ENCODE data around the gene STAP2. TPM values are rescaled to one million over a fixed set of nuclear protein-coding genes. Genes with fewer than 3 reads are reported as not detected.

The STAP2 gene
- total and polyA plus RNA-seq, 2 donors (not counting 3 experiments of a cell fraction or from before 2014, with no cell fraction given) = 12.2 to 21.7 TPM

GRCh38 chr19:4386041-4386782 lies 47.6 kb upstream of the STAP2 start:
- Histone ChIP-seq H4K20me1 (replicated peaks; ENCODE audit: control insufficient read depth, extremely low read depth, insufficient read depth, low read length) (no peaks in the 10 kb centered on the region), H3K4me3 (replicated peaks in 1 of 3; ENCODE audit: insufficient read depth in 1 of 3, low read depth in 1 of 3, low read length in 3 of 3) (no peak overlapping the region), H3K79me2 (ENCODE audit: control insufficient read depth, insufficient read depth, low read length) (peaks cover 83% of the 10 kb centered on the region), H3K4me2 (ENCODE audit: insufficient read depth, low read length) (no peak overlapping the region), H3K9ac (replicated peaks; ENCODE audit: extremely low read depth, insufficient read depth, low read length) (no peak overlapping the region), H3K4me1 (ENCODE audit: control insufficient read depth, extremely low read depth, insufficient read depth, low read length) (peaks cover 37% of the 10 kb centered on the region), H3K27me3 (ENCODE audit: control insufficient read depth in 2 of 2, insufficient read depth in 2 of 2, low read length in 2 of 2) (no peaks in the 10 kb centered on the region), H3K36me3 (ENCODE audit: control insufficient read depth in 2 of 2, extremely low read depth in 1 of 2, insufficient read depth in 2 of 2, low read length in 2 of 2) (peaks cover 3 to 19% of the 10 kb centered on the region in 2 experiments), H3K9me3 (replicated peaks; ENCODE audit: control insufficient read depth, insufficient read depth, low read length) (no peaks in the 10 kb centered on the region), H2AFZ (ENCODE audit: low read depth, low read length) (no peak overlapping the region), H3K9me1 (replicated peaks; ENCODE audit: control insufficient read depth, extremely low read depth, insufficient read depth, low read length) (no peaks in the 10 kb centered on the region), H3K27ac (ENCODE audit: insufficient read depth, low read depth, low read length) (peak overlapping the region; percentile 15)
- no TSS peak for BruUV-seq (replicated peaks)
- dilution Hi-C loops (cut with MboI; ENCODE audit: extremely low pct_ligation_motif_present, low sequenced_read_pairs) = no loop called here
- DNase-seq (ENCODE audit: low read depth, low spot score) = no peak
- no peak for TF ChIP-seq POLR2A (IDR thresholded peaks at IDR 0.05; ENCODE audit: low read depth, low read length)
- no peak for TF ChIP-seq FOS (IDR thresholded peaks at IDR 0.05; ENCODE audit: borderline replicate concordance, insufficient read depth, low read length)
- no peak for TF ChIP-seq GATA2 (IDR thresholded peaks at IDR 0.05; ENCODE audit: insufficient read depth, insufficient read length, low read depth, low read length)
- no peak for TF ChIP-seq MAX (IDR thresholded peaks at IDR 0.05; ENCODE audit: insufficient read depth, insufficient read length)
- TF ChIP-seq POLR2AphosphoS5 (IDR thresholded peaks at IDR 0.05; ENCODE audit: insufficient read depth, low read depth, low read length) = no peak
- TF ChIP-seq JUN (IDR thresholded peaks at IDR 0.05; ENCODE audit: borderline replicate concordance, insufficient read depth, insufficient read length, low read depth) = no peak
- TF ChIP-seq MYC (IDR thresholded peaks at IDR 0.05; ENCODE audit: low read depth, low read length) = no peak
- TF ChIP-seq EZH2 (IDR thresholded peaks at IDR 0.05; ENCODE audit: borderline replicate concordance, low read depth, low read length, severe bottlenecking) = no peak
- TF ChIP-seq, protein P1, sequence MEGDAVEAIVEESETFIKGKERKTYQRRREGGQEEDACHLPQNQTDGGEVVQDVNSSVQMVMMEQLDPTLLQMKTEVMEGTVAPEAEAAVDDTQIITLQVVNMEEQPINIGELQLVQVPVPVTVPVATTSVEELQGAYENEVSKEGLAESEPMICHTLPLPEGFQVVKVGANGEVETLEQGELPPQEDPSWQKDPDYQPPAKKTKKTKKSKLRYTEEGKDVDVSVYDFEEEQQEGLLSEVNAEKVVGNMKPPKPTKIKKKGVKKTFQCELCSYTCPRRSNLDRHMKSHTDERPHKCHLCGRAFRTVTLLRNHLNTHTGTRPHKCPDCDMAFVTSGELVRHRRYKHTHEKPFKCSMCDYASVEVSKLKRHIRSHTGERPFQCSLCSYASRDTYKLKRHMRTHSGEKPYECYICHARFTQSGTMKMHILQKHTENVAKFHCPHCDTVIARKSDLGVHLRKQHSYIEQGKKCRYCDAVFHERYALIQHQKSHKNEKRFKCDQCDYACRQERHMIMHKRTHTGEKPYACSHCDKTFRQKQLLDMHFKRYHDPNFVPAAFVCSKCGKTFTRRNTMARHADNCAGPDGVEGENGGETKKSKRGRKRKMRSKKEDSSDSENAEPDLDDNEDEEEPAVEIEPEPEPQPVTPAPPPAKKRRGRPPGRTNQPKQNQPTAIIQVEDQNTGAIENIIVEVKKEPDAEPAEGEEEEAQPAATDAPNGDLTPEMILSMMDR (IDR thresholded peaks at IDR 0.05; ENCODE audit: extremely low read depth in 1 of 2, insufficient read depth in 1 of 2, low read depth in 1 of 2, low read length in 2 of 2) = no peak
- POLR2A ChIA-PET = no interaction called here
- CTCF ChIA-PET = interaction anchor here (0.6 to 3.5 kb wide), 5 partner anchors 11 to 34 kb away, joined by 3 to 18 read pairs (median 6); partner anchors contain the start of gene SH3GL1
- peak; percentile 79 for FAIRE-seq
- intact Hi-C loops (cut with micrococcal nuclease) = no loop called here
